ENCODE data around the gene CACHD1.
A peak's percentile ranks its signal among the peaks of the same experiment; 100 is the strongest.

CACHD1 gene

GRCh38 chr1:64539289-64539688 is 69.4 kb downstream of the CACHD1 start:
- no peaks in the 10 kb centered on the region for H3K9me3 ChIP-seq (ENCODE audit: control insufficient read depth, low read length)
- no peaks in the 10 kb centered on the region for H3K27me3 ChIP-seq (replicated peaks; ENCODE audit: control insufficient read depth, insufficient read depth, low read length)
- no peak for DNase-seq (ENCODE audit: low read depth)
- peaks cover 44% of the 10 kb centered on the region for H3K4me1 ChIP-seq (ENCODE audit: control insufficient read depth, insufficient read depth, low read length)
- H3K36me3 ChIP-seq (ENCODE audit: control insufficient read depth, insufficient read depth, low read length, severe bottlenecking), result no peaks in the 10 kb centered on the region
- H3K9ac ChIP-seq (ENCODE audit: low read length), result peak overlapping the region; percentile 77
- peak overlapping the region; percentile 78 for H3K4me3 ChIP-seq (ENCODE audit: low read length)

GRCh38 chr1:64539781-64540218 is 69.9 kb downstream of the CACHD1 start:
- H3K36me3 ChIP-seq (ENCODE audit: control insufficient read depth, insufficient read depth, low read length, severe bottlenecking), result no peaks in the 10 kb centered on the region
- peak; percentile 71 for DNase-seq (ENCODE audit: low read depth)
- H3K4me1 ChIP-seq (ENCODE audit: control insufficient read depth, insufficient read depth, low read length), result peaks cover 49% of the 10 kb centered on the region
- peak overlapping the region; percentile 77 for H3K9ac ChIP-seq (ENCODE audit: low read length)
- H3K27me3 ChIP-seq (replicated peaks; ENCODE audit: control insufficient read depth, insufficient read depth, low read length), result no peaks in the 10 kb centered on the region
- no peaks in the 10 kb centered on the region for H3K9me3 ChIP-seq (ENCODE audit: control insufficient read depth, low read length)
- H3K4me3 ChIP-seq (ENCODE audit: low read length), result peak overlapping the region; percentile 78

GRCh38 chr1:64540265-64540791 is 70.4 kb downstream of the CACHD1 start:
- Histone ChIP-seq H3K9ac (ENCODE audit: low read length) (peak overlapping the region; percentile 77), H3K9me3 (ENCODE audit: control insufficient read depth, low read length) (no peaks in the 10 kb centered on the region), H3K4me1 (ENCODE audit: control insufficient read depth, insufficient read depth, low read length) (peaks cover 54% of the 10 kb centered on the region), H3K36me3 (ENCODE audit: control insufficient read depth, insufficient read depth, low read length, severe bottlenecking) (no peaks in the 10 kb centered on the region), H3K4me3 (ENCODE audit: low read length) (peak overlapping the region; percentile 78), H3K27me3 (replicated peaks; ENCODE audit: control insufficient read depth, insufficient read depth, low read length) (no peaks in the 10 kb centered on the region)
- DNase-seq (ENCODE audit: low read depth), result peak; percentile 74

GRCh38 chr1:64542118-64542517 is 72.2 kb downstream of the CACHD1 start:
- Histone ChIP-seq H3K4me1 (ENCODE audit: control insufficient read depth, insufficient read depth, low read length) (peaks cover 56% of the 10 kb centered on the region), H3K9me3 (ENCODE audit: control insufficient read depth, low read length) (no peaks in the 10 kb centered on the region), H3K36me3 (ENCODE audit: control insufficient read depth, insufficient read depth, low read length, severe bottlenecking) (no peaks in the 10 kb centered on the region), H3K9ac (ENCODE audit: low read length) (no peak overlapping the region), H3K27me3 (replicated peaks; ENCODE audit: control insufficient read depth, insufficient read depth, low read length) (no peaks in the 10 kb centered on the region), H3K4me3 (ENCODE audit: low read length) (no peak overlapping the region)
- no peak for DNase-seq (ENCODE audit: low read depth)

GRCh38 chr1:64543831-64544230 is 73.9 kb downstream of the CACHD1 start:
- Histone ChIP-seq H3K36me3 (ENCODE audit: control insufficient read depth, insufficient read depth, low read length, severe bottlenecking) (no peaks in the 10 kb centered on the region), H3K4me3 (ENCODE audit: low read length) (peak overlapping the region; percentile 24), H3K27me3 (replicated peaks; ENCODE audit: control insufficient read depth, insufficient read depth, low read length) (no peaks in the 10 kb centered on the region), H3K4me1 (ENCODE audit: control insufficient read depth, insufficient read depth, low read length) (peaks cover 55% of the 10 kb centered on the region), H3K9me3 (ENCODE audit: control insufficient read depth, low read length) (no peaks in the 10 kb centered on the region), H3K9ac (ENCODE audit: low read length) (no peak overlapping the region)
- DNase-seq (ENCODE audit: low read depth), result no peak

GRCh38 chr1:64545118-64545843 is 75.4 kb downstream of the CACHD1 start:
- Histone ChIP-seq H3K27me3 (replicated peaks; ENCODE audit: control insufficient read depth, insufficient read depth, low read length) (no peaks in the 10 kb centered on the region), H3K4me1 (ENCODE audit: control insufficient read depth, insufficient read depth, low read length) (peaks cover 45% of the 10 kb centered on the region), H3K36me3 (ENCODE audit: control insufficient read depth, insufficient read depth, low read length, severe bottlenecking) (no peaks in the 10 kb centered on the region)

GRCh38 chr1:64546013-64546412 is 76.1 kb downstream of the CACHD1 start:
- peak; percentile 49 for DNase-seq (ENCODE audit: low read depth)
- Histone ChIP-seq H3K9ac (ENCODE audit: low read length) (no peak overlapping the region), H3K4me3 (ENCODE audit: low read length) (no peak overlapping the region), H3K4me1 (ENCODE audit: control insufficient read depth, insufficient read depth, low read length) (peaks cover 46% of the 10 kb centered on the region), H3K36me3 (ENCODE audit: control insufficient read depth, insufficient read depth, low read length, severe bottlenecking) (no peaks in the 10 kb centered on the region), H3K27me3 (replicated peaks; ENCODE audit: control insufficient read depth, insufficient read depth, low read length) (no peaks in the 10 kb centered on the region), H3K9me3 (ENCODE audit: control insufficient read depth, low read length) (no peaks in the 10 kb centered on the region)

More at GRCh38 chr1:64545118-64545843, 75.4 kb downstream of the CACHD1 start:
- no peak for DNase-seq (ENCODE audit: low read depth)
- Histone ChIP-seq H3K9ac (ENCODE audit: low read length) (no peak overlapping the region), H3K4me3 (ENCODE audit: low read length) (no peak overlapping the region), H3K9me3 (ENCODE audit: control insufficient read depth, low read length) (no peaks in the 10 kb centered on the region)

- Histone ChIP-seq H3K9me3 (ENCODE audit: control insufficient read depth, low read length) (no peaks in the 10 kb centered on the region), H3K4me1 (ENCODE audit: control insufficient read depth, insufficient read depth, low read length) (peaks cover 33% of the 10 kb centered on the region), H3K4me3 (ENCODE audit: low read length) (no peak overlapping the region), H3K27me3 (replicated peaks; ENCODE audit: control insufficient read depth, insufficient read depth, low read length) (no peaks in the 10 kb centered on the region), H3K9ac (ENCODE audit: low read length) (no peak overlapping the region), H3K36me3 (ENCODE audit: control insufficient read depth, insufficient read depth, low read length, severe bottlenecking) (no peaks in the 10 kb centered on the region)
- DNase-seq (ENCODE audit: low read depth), result no peak
Observed at GRCh38 chr1:64549464-64550239, 79.7 kb downstream of the CACHD1 start.

GRCh38 chr1:64550510-64550909 is 80.6 kb downstream of the CACHD1 start:
- no peak overlapping the region for H3K4me3 ChIP-seq (ENCODE audit: low read length)
- H3K27me3 ChIP-seq (replicated peaks; ENCODE audit: control insufficient read depth, insufficient read depth, low read length), result no peaks in the 10 kb centered on the region
- H3K9ac ChIP-seq (ENCODE audit: low read length), result no peak overlapping the region
- H3K4me1 ChIP-seq (ENCODE audit: control insufficient read depth, insufficient read depth, low read length), result peaks cover 25% of the 10 kb centered on the region
- no peaks in the 10 kb centered on the region for H3K9me3 ChIP-seq (ENCODE audit: control insufficient read depth, low read length)
- no peaks in the 10 kb centered on the region for H3K36me3 ChIP-seq (ENCODE audit: control insufficient read depth, insufficient read depth, low read length, severe bottlenecking)
- DNase-seq (ENCODE audit: low read depth), result no peak

- no peaks in the 10 kb centered on the region for H3K36me3 ChIP-seq (ENCODE audit: control insufficient read depth, insufficient read depth, low read length, severe bottlenecking)
- H3K9ac ChIP-seq (ENCODE audit: low read length), result no peak overlapping the region
- peaks cover 23% of the 10 kb centered on the region for H3K4me1 ChIP-seq (ENCODE audit: control insufficient read depth, insufficient read depth, low read length)
- H3K4me3 ChIP-seq (ENCODE audit: low read length), result no peak overlapping the region
- no peaks in the 10 kb centered on the region for H3K9me3 ChIP-seq (ENCODE audit: control insufficient read depth, low read length)
- no peaks in the 10 kb centered on the region for H3K27me3 ChIP-seq (replicated peaks; ENCODE audit: control insufficient read depth, insufficient read depth, low read length)
- peak; percentile 63 for DNase-seq (ENCODE audit: low read depth)
Observed at GRCh38 chr1:64550946-64551605, 81.1 kb downstream of the CACHD1 start.

GRCh38 chr1:64553285-64553684 is 83.4 kb downstream of the CACHD1 start:
- Histone ChIP-seq H3K9ac (ENCODE audit: low read length) (no peak overlapping the region), H3K36me3 (ENCODE audit: control insufficient read depth, insufficient read depth, low read length, severe bottlenecking) (peaks cover 3% of the 10 kb centered on the region), H3K9me3 (ENCODE audit: control insufficient read depth, low read length) (no peaks in the 10 kb centered on the region), H3K4me3 (ENCODE audit: low read length) (no peak overlapping the region), H3K27me3 (replicated peaks; ENCODE audit: control insufficient read depth, insufficient read depth, low read length) (no peaks in the 10 kb centered on the region), H3K4me1 (ENCODE audit: control insufficient read depth, insufficient read depth, low read length) (peaks cover 19% of the 10 kb centered on the region)
- DNase-seq (ENCODE audit: low read depth), result no peak

All from adipocyte (in vitro differentiated cells).